Measurements from ENCODE around the gene PIGW. TPM values are rescaled to one million over a fixed set of nuclear protein-coding genes. Genes with fewer than 3 reads are reported as not detected.

PIGW gene
- total and polyA plus RNA-seq, 9 of the 15 experiments (the other 6 are each of a cell fraction or from before 2014, with no cell fraction given), result 9.5 to 33.9 (median 21.2) TPM

DNA sequence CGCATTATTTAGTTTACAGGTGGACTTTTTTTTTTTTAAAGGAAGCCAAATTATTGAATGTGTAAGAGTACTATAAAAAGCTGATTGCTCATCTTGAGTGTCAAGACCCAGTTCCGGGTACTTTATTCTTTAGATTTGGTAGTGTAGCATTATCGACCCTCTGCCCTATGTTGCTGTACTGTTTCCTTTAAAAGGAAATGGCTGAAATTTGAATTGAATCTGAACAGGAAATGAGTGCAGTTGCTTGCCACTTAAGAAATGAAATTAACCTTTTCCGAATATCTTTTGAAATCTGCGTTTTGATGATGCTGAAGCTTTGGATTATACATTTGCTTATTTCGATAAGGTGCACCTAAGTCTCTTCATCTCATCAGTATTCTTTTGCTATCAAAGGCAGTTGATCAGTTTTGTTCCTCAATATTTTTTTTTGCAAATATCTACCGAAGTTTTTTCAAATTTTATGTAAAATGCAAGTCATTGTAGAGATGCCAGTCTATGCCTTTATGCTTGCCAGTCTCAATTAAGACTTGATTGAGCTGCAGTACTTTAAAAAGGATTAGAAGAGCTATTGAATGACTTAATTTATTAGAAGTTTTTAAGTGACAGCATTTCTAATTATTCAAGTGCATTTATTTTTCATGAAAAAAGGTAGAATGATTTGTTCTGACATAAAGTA, 11.8 kb downstream of the PIGW start:
- H3K4me3 ChIP-seq, result peak overlapping the region; percentile 85
- TSS peak; percentile 46 for BruUV-seq (replicated peaks)
- H4K20me1 ChIP-seq (replicated peaks; ENCODE audit: control insufficient read depth, insufficient read depth, low read length), result peaks cover 7% of the 10 kb centered on the region; the same call in 1 of the 2 replicates
- peak overlapping the region; percentile 96 for H3K4me2 ChIP-seq (ENCODE audit: insufficient read depth, low read length)
- peaks cover 12 to 17% of the 10 kb centered on the region in 2 experiments; a peak in 4 of 5 replicates for H3K4me1 ChIP-seq (replicated peaks in 1 of 2; ENCODE audit: control insufficient read depth in 2 of 2, insufficient read depth in 2 of 2, low read length in 2 of 2)
- H3K9ac ChIP-seq (ENCODE audit: insufficient read depth in 1 of 2, low read depth in 2 of 2, low read length in 2 of 2), result peak overlapping the region in 1 of 2 experiments; percentile 89; a peak in 3 of 4 replicates
- FAIRE-seq (no peak), ATAC-seq (no peak), DNase-seq (ENCODE audit: extremely low read depth in 1 of 4, low spot score in 3 of 4) (no peak)
- ChIA-PET CTCF (ENCODE audit: low intra/inter-chr PET ratio) (no interaction called here), POLR2A (interaction anchor here (0.9 to 3.9 kb wide), 11 partner anchors 8 to 57 kb away, joined by 3 to 72 read pairs (median 6); partner anchors contain the start of genes MYO19 and PIGW)
- WGBS (ENCODE audit: insufficient coverage, low coverage, missing lambda C conversion rate), result 1% methylated on average over 7 of the region's 7 CpGs
- peak overlapping the region; percentile 90 for H3K27ac ChIP-seq (ENCODE audit: extremely low read depth, low read depth, low read length)
- H3K9me3 ChIP-seq (replicated peaks; ENCODE audit: control insufficient read depth, insufficient read depth, low read depth, low read length), result no peaks in the 10 kb centered on the region
- no peak overlapping the region for H2AFZ ChIP-seq (ENCODE audit: low read depth, low read length)
- no peaks in the 10 kb centered on the region for H3K9me1 ChIP-seq (ENCODE audit: control insufficient read depth, insufficient read depth, low read length)
- intact Hi-C loops (cut with micrococcal nuclease), result loop anchor here (10.0 kb wide), 1 partner anchor 178 kb away; no protein-coding TSS in a partner anchor
- no peaks in the 10 kb centered on the region for H3K27me3 ChIP-seq (ENCODE audit: control insufficient read depth in 2 of 2, insufficient read depth in 2 of 2, low read length in 2 of 2)
- in situ Hi-C loops (cut with MboI), result loop anchor here (5.0 kb wide), 1 partner anchor 46 kb away; the partner anchor contains the start of gene DHRS11
- peaks cover 83% of the 10 kb centered on the region for H3K79me2 ChIP-seq (ENCODE audit: control insufficient read depth, insufficient read depth, low read length)
- H3K36me3 ChIP-seq (ENCODE audit: control insufficient read depth, insufficient read depth, low read length), result peaks cover 44% of the 10 kb centered on the region
- TF ChIP-seq SIRT6 (IDR thresholded peaks at IDR 0.05; ENCODE audit: low read depth, low read length), result no peak
- TF ChIP-seq, protein P1, sequence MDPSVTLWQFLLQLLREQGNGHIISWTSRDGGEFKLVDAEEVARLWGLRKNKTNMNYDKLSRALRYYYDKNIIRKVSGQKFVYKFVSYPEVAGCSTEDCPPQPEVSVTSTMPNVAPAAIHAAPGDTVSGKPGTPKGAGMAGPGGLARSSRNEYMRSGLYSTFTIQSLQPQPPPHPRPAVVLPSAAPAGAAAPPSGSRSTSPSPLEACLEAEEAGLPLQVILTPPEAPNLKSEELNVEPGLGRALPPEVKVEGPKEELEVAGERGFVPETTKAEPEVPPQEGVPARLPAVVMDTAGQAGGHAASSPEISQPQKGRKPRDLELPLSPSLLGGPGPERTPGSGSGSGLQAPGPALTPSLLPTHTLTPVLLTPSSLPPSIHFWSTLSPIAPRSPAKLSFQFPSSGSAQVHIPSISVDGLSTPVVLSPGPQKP (CRISPR knock-in tag; IDR thresholded peaks at IDR 0.05), result no peak
- TF ChIP-seq, protein P2, sequence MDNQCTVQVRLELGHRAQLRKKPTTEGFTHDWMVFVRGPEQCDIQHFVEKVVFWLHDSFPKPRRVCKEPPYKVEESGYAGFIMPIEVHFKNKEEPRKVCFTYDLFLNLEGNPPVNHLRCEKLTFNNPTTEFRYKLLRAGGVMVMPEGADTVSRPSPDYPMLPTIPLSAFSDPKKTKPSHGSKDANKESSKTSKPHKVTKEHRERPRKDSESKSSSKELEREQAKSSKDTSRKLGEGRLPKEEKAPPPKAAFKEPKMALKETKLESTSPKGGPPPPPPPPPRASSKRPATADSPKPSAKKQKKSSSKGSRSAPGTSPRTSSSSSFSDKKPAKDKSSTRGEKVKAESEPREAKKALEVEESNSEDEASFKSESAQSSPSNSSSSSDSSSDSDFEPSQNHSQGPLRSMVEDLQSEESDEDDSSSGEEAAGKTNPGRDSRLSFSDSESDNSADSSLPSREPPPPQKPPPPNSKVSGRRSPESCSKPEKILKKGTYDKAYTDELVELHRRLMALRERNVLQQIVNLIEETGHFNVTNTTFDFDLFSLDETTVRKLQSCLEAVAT (IDR thresholded peaks at IDR 0.05), result no peak
- TF ChIP-seq SLC30A9 (CRISPR knock-in tag; IDR thresholded peaks at IDR 0.05), result no peak
- TF ChIP-seq, protein P3, sequence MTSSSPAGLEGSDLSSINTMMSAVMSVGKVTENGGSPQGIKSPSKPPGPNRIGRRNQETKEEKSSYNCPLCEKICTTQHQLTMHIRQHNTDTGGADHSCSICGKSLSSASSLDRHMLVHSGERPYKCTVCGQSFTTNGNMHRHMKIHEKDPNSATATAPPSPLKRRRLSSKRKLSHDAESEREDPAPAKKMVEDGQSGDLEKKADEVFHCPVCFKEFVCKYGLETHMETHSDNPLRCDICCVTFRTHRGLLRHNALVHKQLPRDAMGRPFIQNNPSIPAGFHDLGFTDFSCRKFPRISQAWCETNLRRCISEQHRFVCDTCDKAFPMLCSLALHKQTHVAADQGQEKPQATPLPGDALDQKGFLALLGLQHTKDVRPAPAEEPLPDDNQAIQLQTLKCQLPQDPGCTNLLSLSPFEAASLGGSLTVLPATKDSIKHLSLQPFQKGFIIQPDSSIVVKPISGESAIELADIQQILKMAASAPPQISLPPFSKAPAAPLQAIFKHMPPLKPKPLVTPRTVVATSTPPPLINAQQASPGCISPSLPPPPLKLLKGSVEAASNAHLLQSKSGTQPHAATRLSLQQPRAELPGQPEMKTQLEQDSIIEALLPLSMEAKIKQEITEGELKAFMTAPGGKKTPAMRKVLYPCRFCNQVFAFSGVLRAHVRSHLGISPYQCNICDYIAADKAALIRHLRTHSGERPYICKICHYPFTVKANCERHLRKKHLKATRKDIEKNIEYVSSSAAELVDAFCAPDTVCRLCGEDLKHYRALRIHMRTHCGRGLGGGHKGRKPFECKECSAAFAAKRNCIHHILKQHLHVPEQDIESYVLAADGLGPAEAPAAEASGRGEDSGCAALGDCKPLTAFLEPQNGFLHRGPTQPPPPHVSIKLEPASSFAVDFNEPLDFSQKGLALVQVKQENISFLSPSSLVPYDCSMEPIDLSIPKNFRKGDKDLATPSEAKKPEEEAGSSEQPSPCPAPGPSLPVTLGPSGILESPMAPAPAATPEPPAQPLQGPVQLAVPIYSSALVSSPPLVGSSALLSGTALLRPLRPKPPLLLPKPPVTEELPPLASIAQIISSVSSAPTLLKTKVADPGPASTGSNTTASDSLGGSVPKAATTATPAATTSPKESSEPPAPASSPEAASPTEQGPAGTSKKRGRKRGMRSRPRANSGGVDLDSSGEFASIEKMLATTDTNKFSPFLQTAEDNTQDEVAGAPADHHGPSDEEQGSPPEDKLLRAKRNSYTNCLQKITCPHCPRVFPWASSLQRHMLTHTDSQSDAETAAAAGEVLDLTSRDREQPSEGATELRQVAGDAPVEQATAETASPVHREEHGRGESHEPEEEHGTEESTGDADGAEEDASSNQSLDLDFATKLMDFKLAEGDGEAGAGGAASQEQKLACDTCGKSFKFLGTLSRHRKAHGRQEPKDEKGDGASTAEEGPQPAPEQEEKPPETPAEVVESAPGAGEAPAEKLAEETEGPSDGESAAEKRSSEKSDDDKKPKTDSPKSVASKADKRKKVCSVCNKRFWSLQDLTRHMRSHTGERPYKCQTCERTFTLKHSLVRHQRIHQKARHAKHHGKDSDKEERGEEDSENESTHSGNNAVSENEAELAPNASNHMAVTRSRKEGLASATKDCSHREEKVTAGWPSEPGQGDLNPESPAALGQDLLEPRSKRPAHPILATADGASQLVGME (CRISPR knock-in tag; IDR thresholded peaks at IDR 0.05), result no peak
- no peak for TF ChIP-seq ZFPM2 (CRISPR knock-in tag; IDR thresholded peaks at IDR 0.05)
- no peak for TF ChIP-seq NCOA1 (IDR thresholded peaks at IDR 0.05; ENCODE audit: low read depth)
- TF ChIP-seq MAFG (tag; conservative IDR thresholded peaks at IDR 0.05), result peak; percentile 53
- TF ChIP-seq RNF2 (IDR thresholded peaks at IDR 0.05), result no peak
- TF ChIP-seq HNRNPLL (IDR thresholded peaks at IDR 0.05; ENCODE audit: low read depth, low read length, poor library complexity, severe bottlenecking), result no peak
- no peak for TF ChIP-seq FUS (optimal IDR thresholded peaks at IDR 0.05; ENCODE audit: low read depth, low read length)
- no peak for TF ChIP-seq ZNF561 (CRISPR knock-in tag; conservative IDR thresholded peaks at IDR 0.05)
- no peak for TF ChIP-seq ZNF707 (CRISPR knock-in tag; conservative IDR thresholded peaks at IDR 0.05)
- peak; percentile 53 for TF ChIP-seq ZNF316 (IDR thresholded peaks at IDR 0.05)
- TF ChIP-seq PCBP1 (IDR thresholded peaks at IDR 0.05; ENCODE audit: low read depth, low read length, poor library complexity, severe bottlenecking), result no peak
